Measurements from ENCODE around the gene CENPP.

GRCh38 chr9:92632641-92633040 lies 306.9 kb downstream of the CENPP start:
- no peak for TF ChIP-seq CTCF (IDR thresholded peaks at IDR 0.05)
- TF ChIP-seq POLR2A (IDR thresholded peaks at IDR 0.05) = no peak

Data from body of pancreas (tissue), 4 donors.